Suppressor macrophage (primary cell): ENCODE results near the gene ADM2.
"Not testable (repeated sequence)": the region's sequence is repeated elsewhere in the genome, so short reads cannot be mapped to it uniquely, and the experiment has no call there.

ENCODE experiments used
- DNase-seq, 4 experiments: peaks; one replicate each; pipeline ENCODE4 v3.0.0-alpha.2; 2020 to 2022
- total RNA-seq, 17 experiments: gene quantifications; one replicate each; lab custom pipeline; 2026; ENCODE audit warnings: mixed read lengths in 6 of 17, inconsistent platforms in 3 of 17; lab: John Stamatoyannopoulos, UW

Gene ADM2, protein sequence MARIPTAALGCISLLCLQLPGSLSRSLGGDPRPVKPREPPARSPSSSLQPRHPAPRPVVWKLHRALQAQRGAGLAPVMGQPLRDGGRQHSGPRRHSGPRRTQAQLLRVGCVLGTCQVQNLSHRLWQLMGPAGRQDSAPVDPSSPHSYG
- 0.12 to 5.7 (median 1.4) reads per million in 17 experiments for total RNA-seq

DNA sequence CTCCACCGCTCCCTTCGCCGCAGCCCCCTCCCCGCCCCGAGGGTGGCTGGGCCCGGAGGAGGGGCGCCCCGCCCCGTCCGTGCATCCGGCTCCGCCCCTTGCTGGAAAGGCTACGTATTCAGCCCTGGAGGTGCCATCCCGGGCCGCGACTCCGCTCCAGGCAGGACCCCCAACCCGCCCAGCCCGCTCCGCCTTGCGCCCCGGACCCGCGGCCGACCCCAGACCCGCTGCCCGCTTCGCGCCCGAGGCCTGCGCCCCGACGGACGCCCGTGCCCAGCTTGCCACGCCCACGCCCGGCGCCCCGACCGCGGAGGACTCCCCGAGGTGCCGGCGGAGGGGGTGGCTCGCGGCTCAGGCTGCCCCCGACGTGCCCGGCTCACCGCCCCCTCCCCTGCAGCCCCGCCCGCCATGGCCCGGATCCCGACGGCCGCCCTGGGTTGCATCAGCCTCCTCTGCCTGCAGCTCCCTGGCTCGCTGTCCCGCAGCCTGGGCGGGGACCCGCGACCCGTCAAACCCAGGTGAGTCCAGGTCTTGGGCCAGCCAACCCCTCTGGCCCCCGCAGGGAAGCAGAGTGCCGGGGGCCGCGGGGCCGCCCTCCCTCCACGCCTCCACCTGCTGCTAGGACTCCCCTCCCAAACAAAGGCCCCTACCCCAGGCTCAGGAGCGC, at the start of gene ADM2:
ADM2 (plus strand) TSS at position 104 of the 667 bp plus-strand sequence; CDS start at position 409, 305 bp downstream.
- DNase-seq = peak in 3 of 4 experiments; percentile 17 to 54 (median 42)

DNA sequence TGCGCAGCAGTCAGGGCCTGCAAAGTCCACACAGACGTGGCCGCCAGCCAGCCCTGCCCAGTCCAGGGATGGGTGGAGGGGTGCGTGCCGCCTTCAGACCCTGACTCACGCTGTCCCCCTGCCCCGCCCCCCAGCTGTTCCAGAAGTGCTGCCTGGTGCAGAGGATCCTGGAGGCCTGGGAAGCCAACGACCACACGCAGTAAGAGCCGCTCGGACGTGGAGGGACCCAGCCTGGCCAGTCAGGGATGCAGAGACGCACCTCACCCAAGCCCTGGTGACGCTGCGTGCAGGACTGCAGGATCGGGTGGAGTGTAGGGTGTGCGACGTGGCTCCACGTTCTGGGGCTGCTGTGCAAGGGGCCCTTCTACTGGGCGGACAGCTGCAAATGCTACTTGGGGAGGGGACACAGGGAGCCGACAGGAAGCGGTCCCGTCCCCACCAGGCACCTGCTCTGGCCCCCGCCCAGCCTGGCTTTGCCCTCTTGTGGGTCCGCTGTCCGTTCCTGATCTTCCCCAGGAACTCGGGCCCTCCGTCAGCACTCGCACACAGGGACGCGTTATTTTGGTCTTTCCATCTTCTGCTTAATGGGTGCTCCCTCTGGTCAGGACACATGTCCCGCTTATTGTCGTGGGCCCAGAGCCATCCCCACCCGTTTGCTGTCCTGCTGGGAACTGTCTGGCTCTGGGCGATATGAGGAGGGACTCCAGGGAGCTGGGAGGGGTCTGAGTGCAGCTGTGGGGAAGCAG, 49.0 kb upstream of the ADM2 start:
- DNase-seq = no peak

DNA sequence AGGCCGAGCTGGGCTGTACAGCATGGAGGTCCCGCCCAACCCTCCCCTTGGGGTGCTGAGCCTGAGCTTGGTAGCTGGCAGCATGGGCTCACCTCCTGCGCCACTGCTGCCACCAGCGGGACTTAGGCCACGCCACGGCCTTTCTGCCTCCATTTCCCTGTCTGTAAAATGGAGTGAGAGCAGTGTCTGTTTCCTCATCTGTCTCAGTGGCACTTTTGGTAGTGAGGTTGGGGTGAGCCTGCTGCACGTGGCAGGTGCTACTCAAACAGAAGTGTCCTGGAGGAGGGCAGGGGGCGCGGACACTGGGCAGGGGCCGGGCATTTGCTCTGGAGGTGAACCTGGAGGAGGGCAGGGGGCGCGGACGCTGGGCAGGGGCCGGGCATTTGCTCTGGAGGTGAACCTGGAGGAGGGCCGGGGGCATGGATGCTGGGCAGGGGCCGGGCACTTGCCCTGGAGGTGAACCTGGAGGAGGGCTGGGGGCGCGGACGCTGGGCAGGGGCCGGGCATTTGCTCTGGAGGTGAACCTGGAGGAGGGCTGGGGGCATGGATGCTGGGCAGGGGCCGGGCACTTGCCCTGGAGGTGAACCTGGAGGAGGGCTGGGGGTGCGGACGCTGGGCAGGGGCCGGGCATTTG, 48.3 kb upstream of the ADM2 start:
- DNase-seq = not testable (repeated sequence)

DNA sequence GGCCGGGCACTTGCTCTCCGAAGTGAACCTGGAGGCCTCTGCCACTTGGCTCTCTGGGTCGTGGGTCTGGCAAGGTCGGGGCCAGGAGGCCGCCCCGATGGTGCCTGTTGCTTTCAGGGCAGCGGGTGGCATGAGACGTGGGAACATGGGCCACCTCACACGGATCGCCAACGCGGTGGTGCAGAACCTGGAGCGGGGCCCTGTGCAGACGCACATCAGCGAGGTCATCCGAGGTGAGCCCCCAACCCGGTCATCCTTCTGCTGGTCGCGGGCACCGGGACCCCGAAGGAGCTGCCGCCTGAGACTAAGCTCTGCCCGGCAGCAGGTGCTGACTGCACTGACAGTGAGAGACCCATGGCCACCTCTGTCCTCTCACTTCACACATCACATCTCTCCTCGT, 46.5 kb upstream of the ADM2 start:
- DNase-seq = no peak

DNA sequence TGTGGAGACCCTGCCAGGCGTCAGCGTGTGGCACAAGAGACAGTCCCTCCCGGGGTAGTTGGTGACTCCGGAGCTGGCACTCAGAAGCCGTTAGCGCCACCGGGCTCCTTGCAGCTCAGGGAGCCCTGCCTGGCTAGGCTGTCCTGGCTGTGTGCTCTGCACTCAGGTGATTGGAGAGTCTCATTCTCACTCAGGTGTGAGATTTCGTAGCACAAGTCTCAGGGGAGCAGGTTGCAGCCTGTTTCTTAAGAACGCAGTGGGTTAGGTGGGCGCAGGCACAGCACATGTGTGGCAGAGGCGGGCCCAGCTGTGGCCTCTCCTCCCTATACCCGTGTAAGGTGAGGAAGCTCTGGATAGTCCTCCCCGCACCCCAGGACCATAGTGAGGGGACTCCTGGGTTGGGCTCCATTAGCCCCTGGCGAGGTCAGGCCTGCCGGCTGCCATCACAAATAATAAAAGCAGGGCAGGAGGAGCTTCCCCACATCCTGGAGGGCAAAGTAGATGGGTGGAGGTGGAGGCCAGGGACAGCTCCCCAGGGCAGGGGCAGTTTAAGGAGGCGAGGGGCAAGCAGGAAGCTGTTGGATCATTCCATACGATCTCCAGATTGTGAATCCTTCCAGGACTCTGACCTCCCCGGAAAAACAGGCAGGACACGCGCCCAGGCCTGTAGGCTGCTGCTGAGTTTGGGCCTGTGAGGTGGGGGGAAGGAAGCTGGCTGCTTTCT, 45.9 kb upstream of the ADM2 start:
- no peak for DNase-seq

DNA sequence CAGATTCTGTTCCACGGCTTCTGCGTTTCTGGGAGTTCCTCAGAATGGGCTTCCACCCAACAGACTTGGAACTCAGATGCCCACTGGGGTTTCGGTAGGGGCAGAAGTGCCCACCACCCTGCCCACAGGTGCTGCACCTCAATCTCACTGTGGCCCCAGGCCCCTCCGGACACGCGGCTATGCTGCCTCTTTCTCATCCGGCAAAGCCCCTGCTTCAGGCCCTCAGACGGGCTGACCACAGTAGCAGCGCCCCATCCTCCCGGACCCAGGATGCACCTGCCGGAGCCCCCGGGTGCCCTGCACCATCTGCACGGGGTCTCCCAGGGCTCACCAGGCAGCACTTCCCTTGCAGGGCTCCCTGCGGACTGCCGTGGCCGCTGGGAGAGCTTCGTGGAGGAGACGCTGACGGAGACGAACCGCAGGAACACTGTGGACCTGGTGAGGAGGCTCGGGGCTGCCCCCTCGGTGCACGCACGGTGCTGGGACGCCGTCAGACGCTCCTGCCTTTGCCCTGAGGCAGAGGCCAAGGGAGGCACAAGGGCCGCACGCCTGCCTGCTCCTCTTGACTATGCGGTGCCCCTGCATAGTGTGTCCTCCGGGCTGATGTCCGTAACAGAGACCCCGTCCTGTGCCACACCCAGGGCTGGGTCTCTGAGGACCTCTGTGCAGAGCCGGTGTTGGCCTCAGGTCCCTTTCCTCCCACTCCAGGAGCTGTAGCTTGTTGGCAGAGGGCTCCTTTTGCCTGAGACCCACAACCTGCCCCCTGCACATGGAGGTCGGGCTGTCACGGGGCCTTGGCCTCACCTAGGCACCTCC, 45.1 kb upstream of the ADM2 start:
- no peak for DNase-seq

DNA sequence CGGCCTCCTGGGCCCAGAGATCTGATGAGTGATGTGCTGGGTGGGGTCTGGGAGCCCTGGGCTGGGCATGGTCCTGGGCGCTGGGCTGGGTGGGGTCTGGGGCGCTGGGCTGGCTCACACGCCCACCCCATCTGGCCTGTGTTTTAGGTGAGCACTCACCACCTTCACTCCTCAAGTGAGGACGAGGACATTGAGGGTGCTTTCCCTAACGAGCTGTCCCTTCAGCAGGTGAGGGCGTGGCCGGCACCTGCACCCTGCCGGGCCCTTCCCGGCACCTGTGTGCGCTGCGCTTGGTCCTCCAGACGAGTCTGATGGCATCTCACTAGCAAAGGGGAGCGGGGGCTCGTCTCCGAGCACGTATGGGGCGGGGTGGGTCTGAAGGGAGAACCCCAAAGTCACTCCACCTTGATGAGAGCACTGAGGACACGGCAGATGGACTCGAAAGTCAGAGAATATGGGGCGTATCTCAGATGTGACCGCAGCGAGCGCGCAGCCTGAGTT, 44.5 kb upstream of the ADM2 start:
- DNase-seq = no peak

DNA sequence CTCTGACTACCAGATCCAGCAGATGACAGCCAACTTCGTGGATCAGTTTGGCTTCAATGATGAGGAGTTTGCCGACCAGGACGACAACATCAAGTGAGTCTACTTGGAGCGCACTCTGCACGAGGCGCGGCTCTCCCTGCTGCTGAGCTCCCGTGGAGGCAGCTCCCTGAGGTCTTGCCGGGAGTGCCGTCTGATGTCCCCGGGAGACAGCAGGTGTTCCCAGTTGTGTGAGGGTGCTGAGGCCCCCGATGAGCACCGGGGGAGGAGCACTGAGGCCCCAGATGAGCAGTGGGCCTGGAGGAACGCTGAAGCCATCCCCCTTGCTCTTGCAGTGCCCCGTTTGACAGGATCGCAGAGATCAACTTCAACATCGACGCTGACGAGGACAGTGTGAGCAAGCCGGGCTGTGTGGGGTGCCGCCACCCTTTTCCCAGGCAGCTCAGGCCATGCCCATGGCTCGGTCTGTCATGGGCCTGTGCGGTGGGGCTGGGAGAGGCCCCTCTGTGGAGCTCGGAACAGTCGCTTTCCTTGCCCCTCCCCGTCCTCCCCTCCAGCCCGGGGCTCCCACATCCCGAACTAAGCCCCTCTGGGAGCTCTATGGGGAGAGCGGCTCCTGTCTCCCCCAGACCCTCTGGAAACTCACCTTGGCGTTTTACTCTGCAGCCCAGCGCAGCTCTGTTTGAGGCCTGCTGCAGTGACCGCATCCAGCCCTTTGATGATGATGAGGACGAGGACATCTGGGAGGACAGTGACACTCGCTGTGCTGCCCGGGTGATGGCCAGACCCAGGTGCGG, 43.6 kb upstream of the ADM2 start:
- no peak for DNase-seq

DNA sequence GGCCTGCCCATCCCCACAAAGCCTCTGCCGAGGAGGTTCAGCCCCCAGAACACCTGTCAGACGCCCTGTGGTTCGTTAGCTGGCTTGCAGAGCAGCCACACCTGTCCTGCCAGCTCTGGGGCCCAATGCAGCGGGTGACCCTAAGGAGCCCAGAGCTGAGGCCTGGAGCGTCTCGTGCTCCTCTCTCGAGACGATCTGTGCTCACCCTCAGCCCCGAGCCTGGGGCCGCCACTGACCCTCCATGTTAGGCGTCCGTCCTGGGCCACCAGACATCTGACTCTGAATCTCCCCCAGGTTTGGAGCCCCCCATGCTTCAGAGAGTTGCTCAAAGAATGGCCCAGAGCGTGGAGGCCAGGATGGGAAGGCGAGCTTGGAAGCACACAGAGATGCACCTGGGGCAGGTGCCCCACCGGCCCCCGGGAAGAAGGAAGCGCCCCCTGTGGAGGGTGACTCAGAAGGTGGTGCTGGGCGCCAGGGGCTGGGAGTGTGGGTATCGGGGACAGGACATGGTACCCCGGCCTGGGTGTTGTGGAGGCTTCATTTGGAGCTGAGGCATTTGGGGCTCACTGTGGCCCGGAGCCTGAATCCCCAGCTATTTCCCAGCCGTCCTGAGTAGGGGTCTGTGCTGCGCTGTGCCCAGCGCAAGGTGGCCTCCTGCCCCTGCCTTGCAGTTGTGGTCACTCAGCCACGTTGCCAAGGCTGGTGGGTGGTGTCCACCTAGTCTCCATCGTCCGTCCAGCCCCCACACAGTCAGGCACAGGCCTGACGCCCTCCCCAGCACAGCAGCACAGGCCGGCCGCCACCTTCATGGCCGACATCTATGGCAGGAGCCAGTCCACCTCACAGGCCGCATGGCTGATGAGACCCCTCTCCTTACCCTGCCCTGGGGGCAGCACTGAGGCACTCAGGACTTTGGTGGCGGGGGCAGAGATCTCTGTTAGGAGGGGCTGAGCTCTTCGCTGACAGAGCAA, 42.8 kb upstream of the ADM2 start:
- DNase-seq = no peak

DNA sequence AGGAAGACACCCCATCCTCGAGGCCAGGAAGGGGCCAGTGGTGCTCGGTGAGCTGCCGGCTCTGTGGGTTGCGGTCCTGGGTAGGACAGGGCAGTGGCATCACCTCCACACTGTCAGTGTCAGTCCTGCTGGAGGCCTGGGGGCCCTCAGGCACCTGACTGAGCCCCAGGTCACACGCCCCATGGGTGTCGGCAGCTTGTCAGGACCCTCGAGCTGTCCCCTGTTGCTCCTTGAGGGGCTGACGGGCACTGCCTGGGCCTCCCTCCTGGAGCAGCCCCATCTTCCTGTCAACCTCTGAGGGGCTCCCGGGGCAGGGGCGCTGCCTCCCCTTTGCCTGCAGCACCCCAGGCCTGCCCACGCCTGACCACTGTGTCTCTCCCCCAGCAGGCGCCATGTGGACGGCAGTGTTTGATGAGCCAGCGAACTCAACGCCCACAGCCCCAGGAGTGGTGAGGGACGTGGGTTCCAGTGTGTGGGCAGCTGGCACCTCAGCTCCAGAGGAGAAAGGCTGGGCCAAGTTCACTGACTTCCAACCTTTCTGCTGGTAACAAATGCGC, 42.0 kb upstream of the ADM2 start:
- peak in 1 of 4 experiments; percentile 18 for DNase-seq

DNA sequence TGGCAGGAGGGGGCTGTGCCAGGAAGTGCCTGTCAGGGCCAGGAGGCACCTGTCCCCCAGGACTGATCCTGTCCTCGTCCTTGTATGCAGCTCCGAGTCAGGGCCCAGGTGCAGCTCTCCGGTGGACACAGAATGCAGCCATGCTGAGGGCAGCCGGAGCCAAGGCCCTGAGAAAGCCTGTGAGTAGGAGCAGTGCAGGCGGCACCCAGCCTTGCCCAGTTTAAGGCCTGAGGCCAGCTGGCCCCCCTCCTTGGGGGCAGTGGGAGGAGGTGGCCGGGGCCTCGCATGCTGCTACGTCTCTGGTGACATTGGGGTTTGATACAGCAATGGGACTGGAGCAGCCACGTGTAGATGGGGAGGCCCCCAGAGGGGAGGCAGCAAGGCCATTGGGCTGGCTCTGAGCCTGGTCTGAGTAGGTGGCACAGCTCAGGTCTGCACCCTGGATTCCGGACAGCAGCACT, 41.4 kb upstream of the ADM2 start:
- no peak for DNase-seq

DNA sequence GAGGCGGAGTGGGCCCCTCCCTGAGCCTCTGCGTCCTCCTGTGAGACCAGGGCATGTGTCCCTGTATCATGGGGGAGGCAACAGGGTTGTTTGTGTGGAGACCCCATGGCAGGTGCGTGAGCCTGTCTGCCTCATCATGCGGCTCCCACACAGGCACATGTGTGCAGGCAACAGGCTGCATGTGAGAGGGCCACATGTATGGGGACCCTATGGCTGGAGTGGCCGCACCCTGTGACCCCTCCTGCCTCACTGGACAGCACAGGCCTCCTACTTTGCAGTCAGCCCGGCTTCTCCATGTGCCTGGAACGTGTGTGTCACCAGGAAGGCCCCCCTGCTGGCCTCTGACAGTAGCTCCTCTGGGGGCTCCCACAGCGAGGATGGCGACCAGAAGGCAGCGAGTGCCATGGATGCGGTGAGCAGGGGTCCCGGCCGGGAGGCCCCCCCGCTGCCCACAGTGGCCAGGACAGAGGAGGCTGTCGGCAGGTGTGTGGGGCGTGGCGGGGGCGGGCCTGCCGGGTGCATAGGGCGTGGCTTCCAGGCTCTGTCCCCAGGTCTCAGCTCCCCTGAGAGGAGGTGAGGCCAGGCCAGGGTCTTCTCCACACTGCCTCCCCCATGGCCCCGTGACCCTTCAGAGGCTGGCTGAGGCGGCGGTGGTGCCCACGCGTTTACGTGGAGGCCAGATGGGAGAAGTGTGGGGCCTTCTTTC, 40.6 kb upstream of the ADM2 start:
- no peak for DNase-seq

DNA sequence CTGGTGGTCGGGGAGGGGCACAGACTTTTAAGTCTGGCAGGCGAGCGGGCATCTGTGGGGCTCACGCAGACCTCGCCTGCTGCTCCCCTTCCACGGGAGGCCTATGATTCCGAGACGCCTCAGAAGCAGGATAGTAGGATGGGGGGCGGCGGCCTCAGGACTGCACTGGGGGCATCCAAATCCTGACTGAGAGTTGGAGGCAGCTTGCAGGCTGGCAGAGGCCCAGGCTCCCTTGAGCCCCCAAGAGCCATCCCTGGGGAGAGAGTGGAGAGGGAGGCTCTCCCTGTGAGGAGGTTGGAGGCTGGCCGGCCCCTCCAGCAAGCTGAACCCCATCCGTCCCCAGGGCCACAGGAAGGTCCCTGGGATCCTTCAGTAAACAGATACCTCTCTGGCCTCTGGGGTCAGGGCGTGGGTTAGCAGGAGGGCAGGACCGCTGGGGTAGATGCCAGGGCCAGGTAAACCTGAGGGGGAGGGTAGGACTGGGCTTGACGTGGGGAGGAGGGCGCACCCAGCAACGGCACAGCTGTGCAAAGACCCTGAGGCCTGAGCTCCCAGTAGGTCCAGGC, 39.8 kb upstream of the ADM2 start:
- DNase-seq = no peak

DNA sequence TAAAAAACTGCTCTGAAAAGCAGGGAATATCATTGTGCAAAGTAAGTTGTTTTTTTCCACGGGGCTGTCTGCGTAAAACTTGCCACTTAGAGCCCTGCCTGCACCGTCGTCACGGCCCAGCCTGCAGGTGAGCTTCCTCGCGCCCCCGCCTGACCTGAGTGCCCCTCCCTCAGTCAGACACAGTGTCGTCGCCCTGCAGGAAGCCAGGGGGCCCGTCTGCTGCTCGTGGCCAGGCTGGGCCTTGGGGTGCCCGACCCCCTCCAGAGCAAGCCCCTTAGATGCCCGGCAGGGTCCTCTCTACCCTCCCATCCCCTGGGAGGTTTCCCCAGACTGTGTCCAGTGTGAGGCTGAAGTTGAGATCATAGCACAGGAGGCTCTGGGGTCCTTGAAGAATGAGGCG, 38.1 kb upstream of the ADM2 start:
- DNase-seq = no peak

DNA sequence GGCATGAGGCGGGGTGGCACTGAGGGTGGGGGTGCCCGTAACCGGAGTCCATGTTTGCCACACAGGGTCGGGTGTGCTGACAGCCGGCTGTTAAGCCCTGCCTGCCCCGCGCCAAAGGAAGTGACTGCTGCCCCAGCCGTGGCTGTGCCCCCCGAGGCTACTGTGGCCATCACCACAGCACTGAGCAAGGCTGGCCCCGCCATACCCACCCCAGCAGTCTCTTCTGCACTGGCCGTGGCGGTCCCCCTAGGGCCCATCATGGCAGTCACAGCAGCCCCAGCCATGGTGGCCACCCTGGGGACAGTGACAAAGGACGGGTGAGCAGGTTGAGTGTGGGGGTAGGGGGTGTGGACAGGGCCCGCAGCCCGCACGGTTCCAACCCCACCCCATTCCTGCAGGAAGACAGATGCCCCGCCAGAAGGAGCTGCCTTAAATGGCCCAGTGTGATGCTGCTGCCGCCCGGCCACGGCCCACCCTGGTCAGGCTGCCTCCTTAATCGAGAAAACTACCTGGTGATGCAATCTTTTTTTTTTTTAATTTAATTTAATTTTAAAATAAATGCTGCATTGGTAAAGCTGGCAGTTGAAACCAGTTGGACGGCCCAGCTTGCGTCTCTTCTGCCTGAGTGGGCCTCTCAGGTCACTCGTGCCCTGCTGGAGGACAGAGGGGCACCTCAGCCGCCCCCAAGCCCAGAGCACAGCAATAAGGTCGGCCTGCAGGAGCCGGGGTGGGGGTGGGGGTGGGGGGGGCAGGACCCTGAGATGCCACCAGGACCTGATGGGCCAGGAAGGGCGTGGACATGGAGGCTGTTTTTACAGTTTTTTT, 37.3 kb upstream of the ADM2 start:
- no peak for DNase-seq

DNA sequence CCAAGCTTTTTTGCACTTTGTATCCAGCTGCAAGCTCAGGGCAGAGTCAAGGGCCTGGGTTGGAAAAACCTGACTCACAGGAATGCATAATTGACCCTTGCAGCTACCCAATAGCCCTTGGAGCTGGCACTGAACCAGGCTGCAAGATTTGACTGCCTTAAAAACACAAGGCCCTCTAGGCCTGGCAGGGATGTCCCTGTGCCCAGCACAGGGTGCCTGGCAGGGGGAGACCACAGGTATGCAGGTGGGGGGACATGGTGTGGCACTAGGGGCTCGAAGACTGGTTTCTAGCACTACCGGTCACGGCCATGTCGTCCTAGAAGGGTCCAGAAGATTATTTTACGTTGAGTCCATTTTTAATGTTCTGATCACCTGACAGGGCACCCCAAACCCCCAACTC, 36.7 kb upstream of the ADM2 start:
- no peak for DNase-seq
